Neuronal stem cell (in vitro differentiated cells): ENCODE data around the gene AMOTL2.

Experiments used
- DNase-seq: peaks from one replicate; pipeline ENCODE4 v3.0.0-alpha.2; 2013; ENCODE audit warnings: low spot score
- H2AFZ ChIP-seq: one replicate; pipeline ENCODE4 v1.6.1; 2013; ENCODE audit warnings: mild to moderate bottlenecking, low read length, inconsistent platforms
- H2AK5ac ChIP-seq: 2 replicates; pipeline ENCODE4 v1.6.1; 2013; ENCODE audit warnings: low read depth, mild to moderate bottlenecking, inconsistent platforms, low read length, moderate library complexity, mixed read lengths
- H2BK120ac ChIP-seq: 2 replicates; pipeline ENCODE4 v1.6.1; 2013; ENCODE audit warnings: low read depth, mild to moderate bottlenecking, inconsistent platforms, low read length, moderate library complexity, mixed read lengths
- H2BK12ac ChIP-seq: one replicate; pipeline ENCODE4 v1.6.1; 2013; ENCODE audit warnings: low read length, inconsistent platforms
- H2BK15ac ChIP-seq: 2 replicates; pipeline ENCODE4 v1.6.1; 2013; ENCODE audit warnings: mild to moderate bottlenecking, low read length, inconsistent platforms, mixed read lengths
- H2BK5ac ChIP-seq: one replicate; pipeline ENCODE4 v1.6.1; 2013; ENCODE audit warnings: inconsistent platforms, mild to moderate bottlenecking, low read length, moderate library complexity
- H3K14ac ChIP-seq: one replicate; pipeline ENCODE4 v1.6.1; 2013; ENCODE audit warnings: low read length, inconsistent platforms
- H3K18ac ChIP-seq: 2 replicates; pipeline ENCODE4 v1.6.1; 2013; ENCODE audit warnings: low read length, inconsistent platforms
- H3K23ac ChIP-seq: 2 replicates; pipeline ENCODE4 v1.6.1; 2013; ENCODE audit warnings: low read depth, mild to moderate bottlenecking, mixed read lengths, low read length, inconsistent platforms; ENCODE audit not compliant: poor library complexity
- H3K27ac ChIP-seq: replicated peaks from 3 replicates; pipeline ENCODE4 v1.5.1; 2013; ENCODE audit warnings: low read length, inconsistent platforms
- H3K27me3 ChIP-seq, 3 experiments: 2 replicates each; pipeline ENCODE4 v1.6.1; 2013; ENCODE audit warnings: low read length in 3 of 3, mild to moderate bottlenecking in 2 of 3, inconsistent platforms in 1 of 3, low read depth in 1 of 3, mixed read lengths in 1 of 3, moderate library complexity in 1 of 3; ENCODE audit not compliant: control insufficient read depth in 3 of 3, insufficient read depth in 3 of 3
- H3K36me3 ChIP-seq, 2 donors: replicated peaks in 1 of 2; 2 replicates each; pipeline ENCODE4 v1.6.1; 2013; ENCODE audit warnings: low read length in 2 of 2; ENCODE audit not compliant: control insufficient read depth in 2 of 2, insufficient read depth in 2 of 2
- H3K4ac ChIP-seq: 2 replicates; pipeline ENCODE4 v1.6.1; 2013; ENCODE audit warnings: inconsistent platforms, mild to moderate bottlenecking, low read length, moderate library complexity
- H3K4me1 ChIP-seq, 2 donors: 1 replicate in 1 of 2; 2 replicates in 1 of 2; pipeline ENCODE4 v1.6.1; 2013; ENCODE audit warnings: low read length in 2 of 2, low read depth in 1 of 2; ENCODE audit not compliant: control insufficient read depth in 2 of 2, insufficient read depth in 1 of 2
- H3K4me2 ChIP-seq: one replicate; pipeline ENCODE4 v1.6.1; 2013; ENCODE audit warnings: mild to moderate bottlenecking, low read length, inconsistent platforms; ENCODE audit not compliant: insufficient read depth, poor library complexity, severe bottlenecking
- H3K4me3 ChIP-seq, 2 donors: 2 replicates each; pipeline ENCODE4 v1.5.1; 2013; ENCODE audit warnings: low read length in 2 of 2, mild to moderate bottlenecking in 2 of 2, inconsistent platforms in 1 of 2, moderate library complexity in 1 of 2
- H3K79me1 ChIP-seq: one replicate; pipeline ENCODE4 v1.6.1; 2013; ENCODE audit warnings: low read depth, mild to moderate bottlenecking, inconsistent platforms, low read length, moderate library complexity
- H3K9ac ChIP-seq: one replicate; pipeline ENCODE4 v1.6.1; 2013; ENCODE audit warnings: mild to moderate bottlenecking, low read depth, low read length, inconsistent platforms; ENCODE audit not compliant: poor library complexity
- H3K9me3 ChIP-seq, 2 donors: replicated peaks in 1 of 2; 2 replicates each; pipeline versions ENCODE3 to v1.6.1; 2013; ENCODE audit warnings: low read length in 2 of 2, mild to moderate bottlenecking in 2 of 2, inconsistent platforms in 1 of 2, low read depth in 1 of 2, mixed read lengths in 1 of 2, moderate library complexity in 1 of 2; ENCODE audit not compliant: control insufficient read depth in 2 of 2, insufficient read depth in 1 of 2
- H4K8ac ChIP-seq: one replicate; pipeline ENCODE4 v1.6.1; 2013; ENCODE audit warnings: low read depth, mild to moderate bottlenecking, inconsistent platforms, low read length, moderate library complexity
- H4K91ac ChIP-seq: one replicate; pipeline ENCODE4 v1.6.1; 2013; ENCODE audit warnings: low read length, low read depth, mild to moderate bottlenecking, inconsistent platforms; ENCODE audit not compliant: poor library complexity
- WGBS, 2 donors: extraction: QIAGEN DNeasy Blood & Tissue Kit; methylation state at CpG; one replicate each; pipeline ENCODE4 v1.1.7; 2013; ENCODE audit warnings: missing lambda C conversion rate in 2 of 2, mixed read lengths in 1 of 2; ENCODE audit not compliant: insufficient read length in 2 of 2, insufficient replicate concordance in 1 of 2; ENCODE audit errors: extremely low coverage in 2 of 2; 5-methylcytosine and 5-hydroxymethylcytosine counted together

Gene AMOTL2

GRCh38 chr3:134354612-134355251 is 19.5 kb downstream of the AMOTL2 start:
- peaks cover 1% of the 10 kb centered on the region for H3K79me1 ChIP-seq
- no CpG with 5 or more reads among the region's 7 CpGs for WGBS, 2 donors
- H3K4ac ChIP-seq, result no peak overlapping the region
- no peak overlapping the region for H2AFZ ChIP-seq
- peaks cover 60 to 82% of the 10 kb centered on the region in 2 donors for H3K36me3 ChIP-seq
- no peak overlapping the region for H2BK15ac ChIP-seq
- no peak overlapping the region for H3K9ac ChIP-seq
- H3K14ac ChIP-seq, result no peak overlapping the region
- H3K18ac ChIP-seq, result no peak overlapping the region
- H2BK5ac ChIP-seq, result no peak overlapping the region
- no peak for DNase-seq
- H2BK12ac ChIP-seq, result no peak overlapping the region
- peaks cover 19 to 30% of the 10 kb centered on the region in 2 donors for H3K4me1 ChIP-seq
- H4K8ac ChIP-seq, result no peak overlapping the region
- no peak overlapping the region for H3K4me3 ChIP-seq
- H2BK120ac ChIP-seq, result no peak overlapping the region
- H3K27ac ChIP-seq, result no peak overlapping the region
- no peak overlapping the region for H4K91ac ChIP-seq
- H2AK5ac ChIP-seq, result no peak overlapping the region
- no peaks in the 10 kb centered on the region for H3K27me3 ChIP-seq
- H3K4me2 ChIP-seq, result no peak overlapping the region
- H3K23ac ChIP-seq, result no peak overlapping the region
- no peaks in the 10 kb centered on the region for H3K9me3 ChIP-seq

- H2BK120ac ChIP-seq, result no peak overlapping the region
- H2BK15ac ChIP-seq, result no peak overlapping the region
- no peak overlapping the region for H3K9ac ChIP-seq
- H3K4me3 ChIP-seq, result no peak overlapping the region
- no peak overlapping the region for H4K91ac ChIP-seq
- no peak overlapping the region for H3K14ac ChIP-seq
- peaks cover 53 to 75% of the 10 kb centered on the region in 2 donors for H3K36me3 ChIP-seq
- H3K4me1 ChIP-seq, result peaks cover 19 to 24% of the 10 kb centered on the region in 2 donors
- peaks cover 1% of the 10 kb centered on the region for H3K79me1 ChIP-seq
- no peak overlapping the region for H2BK5ac ChIP-seq
- H3K27ac ChIP-seq, result no peak overlapping the region
- H4K8ac ChIP-seq, result no peak overlapping the region
- no peak overlapping the region for H2BK12ac ChIP-seq
- H3K4ac ChIP-seq, result no peak overlapping the region
- no peaks in the 10 kb centered on the region for H3K9me3 ChIP-seq
- H3K4me2 ChIP-seq, result no peak overlapping the region
- H3K23ac ChIP-seq, result no peak overlapping the region
- H3K27me3 ChIP-seq, result no peaks in the 10 kb centered on the region
- no CpG with 5 or more reads among the region's 7 CpGs for WGBS, 2 donors
- H2AK5ac ChIP-seq, result no peak overlapping the region
- H3K18ac ChIP-seq, result peak overlapping the region; percentile 17
- no peak overlapping the region for H2AFZ ChIP-seq
- no peak for DNase-seq
Measured at GRCh38 chr3:134353831-134354611, 20.2 kb downstream of the AMOTL2 start.

GRCh38 chr3:134353171-134353825 is 20.9 kb downstream of the AMOTL2 start:
- Histone ChIP-seq H3K27ac (peak overlapping the region; percentile 14), H2BK12ac (no peak overlapping the region), H3K27me3 (no peaks in the 10 kb centered on the region), H3K36me3 (peaks cover 46 to 68% of the 10 kb centered on the region in 2 donors), H2BK5ac (no peak overlapping the region), H3K4me2 (no peak overlapping the region), H2BK15ac (no peak overlapping the region), H3K18ac (no peak overlapping the region), H4K8ac (no peak overlapping the region), H3K79me1 (peaks cover under 1% of the 10 kb centered on the region), H2BK120ac (no peak overlapping the region), H3K14ac (no peak overlapping the region), H4K91ac (no peak overlapping the region), H3K4me3 (no peak overlapping the region), H3K4me1 (peaks cover 15 to 17% of the 10 kb centered on the region in 2 donors), H3K9me3 (no peaks in the 10 kb centered on the region), H3K4ac (no peak overlapping the region), H2AK5ac (no peak overlapping the region), H3K9ac (no peak overlapping the region), H2AFZ (no peak overlapping the region), H3K23ac (no peak overlapping the region)
- no CpG with 5 or more reads among the region's 8 CpGs for WGBS, 2 donors
- DNase-seq, result no peak
